GM19397 (cell line): ENCODE results near the gene OR6C3.
"Not testable (repeated sequence)": the region's sequence is repeated elsewhere in the genome, so short reads cannot be mapped to it uniquely, and the experiment has no call there.

Source experiments
- ATAC-seq: cut with Tn5 transposase; IDR thresholded peaks from one replicate; pipeline ENCODE4 v1.9.1; 2021; ENCODE audit warnings: mild to moderate bottlenecking, moderate library complexity; ENCODE audit not compliant: unreplicated experiment

Gene OR6C3

GRCh38 chr12:55330446-55330845, at the start of gene OR6C3:
Gene OR6C3, plus strand, starts transcription at chr12:55330746. Its CDS starts 955 bp downstream, at chr12:55331701.
- no peak for ATAC-seq

- ATAC-seq: no peak
Measured at GRCh38 chr12:55280991-55281390, 49.6 kb upstream of the OR6C3 start.

- no peak for ATAC-seq
Measured at GRCh38 chr12:55289999-55290398, 40.5 kb upstream of the OR6C3 start.

GRCh38 chr12:55296469-55296868, 34.1 kb upstream of the OR6C3 start, which contains the start of gene OR6C6:
Gene OR6C6, minus strand, starts transcription at chr12:55296569. Its CDS starts 1,337 bp downstream, at chr12:55295232.
- no peak for ATAC-seq

GRCh38 chr12:55314043-55314442, 16.5 kb upstream of the OR6C3 start, which contains the start of gene OR6C1:
Gene OR6C1, plus strand, starts transcription at chr12:55314343. Its CDS starts 6,257 bp downstream, at chr12:55320600.
- ATAC-seq: no peak

- no peak for ATAC-seq
Measured at GRCh38 chr12:55320201-55320600, 10.3 kb upstream of the OR6C3 start.

- not testable (repeated sequence) for ATAC-seq
Measured at GRCh38 chr12:55325801-55326200, 4.7 kb upstream of the OR6C3 start.

- no peak for ATAC-seq
Measured at GRCh38 chr12:55336002-55336401, 5.5 kb downstream of the OR6C3 start.

- not testable (repeated sequence) for ATAC-seq
Measured at GRCh38 chr12:55355338-55355737, 24.8 kb downstream of the OR6C3 start.

- ATAC-seq: no peak
Measured at GRCh38 chr12:55362675-55363074, 32.1 kb downstream of the OR6C3 start, which contains the start of gene OR6C75. Gene OR6C75, plus strand, starts transcription at chr12:55362975. Its CDS starts 2,136 bp downstream, at chr12:55365111.

GRCh38 chr12:55365086-55365485, 34.5 kb downstream of the OR6C3 start:
- no peak for ATAC-seq

GRCh38 chr12:55372521-55372920, 42.0 kb downstream of the OR6C3 start:
- ATAC-seq: no peak
